ENCODE data around the gene GPR101.

- TF ChIP-seq CTCF (IDR thresholded peaks at IDR 0.05) (no peak), POLR2AphosphoS5 (IDR thresholded peaks at IDR 0.05) (no peak), POLR2A (IDR thresholded peaks at IDR 0.05) (no peak)
Measured at GRCh38 chrX:137034508-137034872, 695 bp upstream of the GPR101 start.

Data from upper lobe of left lung (tissue), 4 donors.